Activated CD4-positive, alpha-beta T cell treated with anti-CD3 and anti-CD28 coated beads, Interleukin-2, amount 50 U/mL, for 48 hours (primary cell): ENCODE results near the gene PTPRQ.

ENCODE experiments used
- DNase-seq, 2 experiments: peaks; one replicate each; pipeline ENCODE4 v3.0.0-alpha.2; 2020

PTPRQ gene

DNA sequence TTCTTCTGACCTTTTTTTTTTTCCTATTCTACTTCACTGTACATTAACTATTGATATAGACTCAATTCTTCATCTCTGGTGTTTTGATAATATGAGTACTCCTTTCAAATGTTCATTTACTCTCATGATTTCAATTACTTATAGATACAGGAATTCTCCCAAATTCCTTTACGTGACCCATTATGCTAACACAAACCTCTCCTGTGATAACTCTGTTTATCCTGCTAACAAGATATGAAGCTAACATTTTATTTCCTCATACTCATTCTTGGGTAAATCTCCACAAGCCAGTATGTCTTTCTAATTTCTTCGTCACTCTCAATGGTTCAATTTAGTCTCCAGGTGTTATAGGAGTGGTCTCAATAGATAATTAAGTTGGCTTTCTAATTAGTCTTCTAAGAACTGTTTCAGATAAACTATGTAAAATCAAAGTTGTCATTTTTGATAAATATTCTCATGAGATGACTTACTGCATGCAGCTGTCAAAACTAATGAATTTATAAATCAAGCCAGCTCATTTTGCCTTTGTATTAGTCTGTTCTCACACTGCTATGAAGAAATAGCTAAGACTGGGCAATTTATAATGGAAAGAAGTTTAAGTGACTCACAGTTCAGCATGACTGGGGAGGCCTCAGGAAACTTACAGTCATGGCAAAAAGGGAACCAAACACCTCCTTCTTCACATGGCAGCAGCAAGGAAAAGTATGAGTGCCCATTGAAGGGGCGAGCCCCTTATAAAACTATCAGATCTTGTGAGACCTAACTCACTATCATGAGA, 132.8 kb downstream of the PTPRQ start:
- no peak for DNase-seq

DNA sequence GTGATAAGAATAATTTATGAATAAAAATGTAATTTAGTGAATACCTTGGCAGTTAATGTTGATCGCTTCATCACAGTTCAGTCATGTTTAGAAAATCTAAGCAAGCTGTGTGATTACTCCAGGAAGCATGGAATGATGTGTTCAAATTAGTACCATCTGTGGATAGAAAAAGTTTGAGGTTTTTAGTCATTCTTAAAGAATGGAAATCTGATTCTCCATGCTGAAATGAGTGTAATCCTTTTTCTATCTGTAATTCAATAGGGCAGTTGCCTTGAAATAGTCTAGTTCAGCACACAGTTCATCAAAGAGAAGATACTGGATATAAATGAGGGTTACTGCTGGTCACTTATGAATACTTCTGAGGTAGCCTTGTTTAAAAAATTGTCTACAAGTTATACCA, 136.2 kb downstream of the PTPRQ start:
- DNase-seq: no peak

DNA sequence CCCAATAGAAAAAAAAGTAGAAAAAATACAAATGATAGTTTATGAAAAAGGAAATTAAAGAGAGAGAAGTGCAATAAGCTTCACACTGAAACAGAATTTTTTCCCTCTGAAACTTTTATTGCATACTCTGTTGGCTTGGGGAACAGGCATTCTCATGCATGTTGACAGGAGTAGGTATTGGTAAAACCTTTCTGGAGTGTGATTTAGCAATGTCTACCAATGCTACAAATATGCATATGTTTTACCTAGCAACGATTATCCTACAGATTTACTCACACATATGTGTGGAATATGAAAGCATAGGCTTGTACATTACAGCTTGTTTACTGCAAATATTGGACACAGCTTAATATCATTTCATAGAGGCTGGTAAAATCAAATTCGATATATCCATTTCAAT, 137.7 kb downstream of the PTPRQ start:
- DNase-seq: no peak

DNA sequence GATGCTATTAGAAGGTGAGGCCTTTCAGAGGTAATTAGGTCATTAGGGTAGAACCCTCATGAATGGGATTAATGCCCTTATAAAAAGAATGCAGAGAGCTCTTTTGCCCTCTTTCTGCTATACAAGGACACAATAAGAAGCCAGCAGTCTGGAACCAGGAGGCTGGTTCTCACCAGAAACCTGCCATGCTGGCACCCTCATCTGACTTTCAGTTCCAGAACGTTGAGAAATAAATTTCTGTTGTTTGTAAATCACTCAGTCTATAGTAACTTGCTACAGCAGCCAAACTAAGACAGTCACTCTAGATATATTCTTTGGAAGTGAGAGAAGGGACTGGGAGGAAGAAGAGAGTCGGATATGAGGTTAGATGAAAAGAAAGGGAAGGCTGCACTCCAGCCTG, 138.4 kb downstream of the PTPRQ start:
- no peak for DNase-seq

DNA sequence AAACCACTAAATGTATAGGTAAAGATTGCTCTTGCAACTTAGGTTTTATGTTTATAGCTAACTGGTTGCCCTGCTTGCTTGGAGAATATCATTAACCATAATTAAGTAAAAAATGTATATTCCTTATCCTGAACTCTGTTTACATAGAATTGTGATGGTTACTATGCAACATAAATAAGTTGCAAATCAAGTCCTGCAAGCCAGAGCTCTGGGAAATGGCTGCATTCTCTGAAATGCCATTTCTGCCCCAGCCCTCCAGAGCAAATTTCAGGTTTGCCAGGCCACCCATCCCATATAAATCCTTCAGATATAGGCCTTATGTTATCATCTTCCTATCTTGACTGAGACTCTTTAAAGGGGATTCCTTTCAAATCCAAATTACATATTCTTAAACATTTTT, 145.0 kb downstream of the PTPRQ start:
- DNase-seq: no peak

DNA sequence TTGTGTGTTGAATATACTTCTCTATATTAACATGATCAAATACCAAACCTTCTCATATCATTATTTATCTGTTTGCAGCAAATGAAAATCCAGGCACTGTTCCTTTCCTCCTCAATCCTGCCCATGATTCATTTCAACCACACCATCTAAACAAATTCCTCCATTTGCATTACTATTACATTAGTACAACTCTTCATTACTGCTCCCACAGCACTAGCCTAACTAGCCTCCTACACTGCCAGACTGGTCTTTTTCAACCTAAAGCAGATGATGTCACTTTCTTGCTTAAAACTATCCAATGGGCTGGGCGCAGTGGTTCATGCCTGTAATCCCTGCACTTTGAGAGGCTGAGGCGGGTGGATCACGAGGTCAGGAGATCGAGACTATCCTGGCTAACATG, 146.1 kb downstream of the PTPRQ start:
- DNase-seq: no peak

DNA sequence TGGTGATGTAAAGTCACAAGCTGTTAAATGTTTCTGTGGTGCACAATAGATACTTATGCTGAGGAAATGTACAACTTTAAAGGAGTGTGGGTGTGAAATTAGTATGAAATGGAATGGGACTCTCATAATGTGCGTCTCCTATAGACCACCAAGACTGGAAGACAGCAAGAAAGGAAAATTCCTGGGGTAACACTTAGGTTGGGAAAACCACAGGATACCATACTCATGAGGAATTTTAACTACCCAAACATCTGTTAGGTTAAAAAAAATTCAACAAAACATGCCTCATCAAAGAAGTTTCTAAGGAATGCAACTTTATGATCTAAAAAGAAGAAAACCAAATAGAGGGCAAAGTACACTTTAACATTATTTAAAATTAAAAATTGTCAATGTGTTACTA, 149.7 kb downstream of the PTPRQ start:
- no peak for DNase-seq

DNA sequence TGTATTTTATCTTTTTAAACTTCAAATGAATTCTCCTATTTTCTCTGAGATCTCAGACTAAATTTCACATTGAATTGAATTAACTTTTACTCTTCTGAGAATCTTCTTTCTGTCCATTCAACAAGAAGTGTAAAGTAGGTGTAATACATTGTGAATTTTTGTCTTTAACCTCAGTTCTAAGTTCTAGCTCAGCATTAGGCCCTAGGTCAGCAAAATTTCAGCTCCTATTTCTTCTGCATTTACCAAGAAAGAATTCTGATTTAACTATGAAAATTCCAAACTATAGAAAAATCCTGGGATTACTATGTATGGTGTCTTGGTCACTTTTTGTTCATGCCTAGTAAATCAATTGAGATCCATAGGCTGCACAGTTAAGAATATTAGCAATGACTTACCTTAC, 152.5 kb downstream of the PTPRQ start:
- no peak for DNase-seq

DNA sequence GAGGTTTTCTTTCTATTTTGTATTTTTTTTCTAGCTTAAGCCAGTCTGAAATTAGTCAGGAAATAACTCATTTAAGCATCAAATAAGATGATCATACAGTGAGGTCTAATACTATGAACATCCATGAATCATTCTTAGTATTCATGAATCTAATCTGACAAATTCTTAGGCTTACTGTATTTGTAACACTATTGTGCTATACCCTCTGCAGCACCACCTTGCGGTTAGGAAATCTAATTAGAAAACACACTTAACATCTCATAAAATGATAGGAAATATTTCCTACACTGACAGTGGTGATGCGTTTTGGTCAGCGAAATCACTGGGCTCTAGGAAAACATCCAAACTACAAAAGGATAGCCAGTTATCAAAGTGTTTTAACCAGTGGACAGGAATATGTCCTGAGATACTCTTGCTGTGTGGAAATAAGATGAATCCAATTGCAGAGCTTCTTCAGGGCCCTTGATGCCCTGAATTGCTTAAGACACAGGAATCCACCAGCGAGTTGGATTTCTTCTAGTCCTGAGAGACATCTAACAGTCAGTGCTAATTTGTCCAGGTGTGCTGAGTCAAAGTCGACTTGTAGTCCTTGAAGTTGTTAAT, 154.1 kb downstream of the PTPRQ start:
- DNase-seq: no peak

DNA sequence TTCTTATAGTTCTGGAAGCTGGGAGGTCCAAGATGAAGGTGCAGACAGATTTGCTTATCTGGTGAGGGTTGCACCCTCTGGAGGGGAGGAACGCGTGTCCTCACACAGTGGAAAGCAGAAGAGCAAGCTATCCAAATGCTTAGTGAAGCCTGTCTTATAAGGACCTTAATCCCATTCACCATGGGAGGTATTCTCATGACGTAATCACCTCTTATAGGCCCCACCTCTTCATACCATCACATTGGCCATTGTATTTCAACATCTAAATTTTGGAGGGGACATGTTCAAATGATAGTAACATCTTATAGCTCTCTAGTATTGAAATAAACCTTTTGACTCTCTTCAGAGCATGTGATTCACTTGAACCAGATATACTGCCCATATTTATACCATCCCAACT, 158.4 kb downstream of the PTPRQ start:
- no peak for DNase-seq

DNA sequence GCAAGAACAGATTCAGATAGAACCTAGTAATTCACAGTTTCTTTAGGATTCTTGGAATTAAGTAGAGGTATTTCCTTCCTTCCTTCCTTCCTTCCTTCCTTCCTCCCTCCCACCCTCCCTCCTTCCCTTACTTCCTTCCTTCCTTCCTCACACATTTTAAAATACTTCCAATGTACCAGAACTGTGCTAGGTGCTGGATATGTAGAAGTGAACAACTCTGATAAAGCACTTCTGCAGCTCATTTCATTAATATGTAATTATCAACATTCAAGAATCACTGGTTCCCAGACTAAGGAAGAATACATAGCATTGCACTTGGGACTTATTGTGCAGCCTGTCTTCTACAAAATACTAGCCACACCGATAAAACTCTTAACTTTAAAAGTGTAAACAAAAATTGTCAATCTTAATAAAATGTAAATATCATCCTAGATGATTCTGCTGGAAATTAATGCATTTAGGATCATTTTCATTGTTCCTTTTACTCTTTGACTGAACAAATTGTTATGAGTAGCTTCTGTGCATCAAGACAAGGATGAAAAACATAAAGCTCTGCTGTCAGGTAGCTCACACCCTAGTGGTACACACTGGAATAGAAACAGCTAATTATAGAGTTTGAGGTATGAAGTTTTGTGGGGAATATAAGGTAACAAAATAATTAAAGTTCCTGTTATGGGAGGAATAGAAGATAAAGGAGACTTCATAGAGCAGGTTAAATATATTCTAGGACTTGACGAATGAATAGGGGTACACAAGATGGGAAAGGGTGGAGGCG, 163.5 kb downstream of the PTPRQ start:
- DNase-seq: no peak

DNA sequence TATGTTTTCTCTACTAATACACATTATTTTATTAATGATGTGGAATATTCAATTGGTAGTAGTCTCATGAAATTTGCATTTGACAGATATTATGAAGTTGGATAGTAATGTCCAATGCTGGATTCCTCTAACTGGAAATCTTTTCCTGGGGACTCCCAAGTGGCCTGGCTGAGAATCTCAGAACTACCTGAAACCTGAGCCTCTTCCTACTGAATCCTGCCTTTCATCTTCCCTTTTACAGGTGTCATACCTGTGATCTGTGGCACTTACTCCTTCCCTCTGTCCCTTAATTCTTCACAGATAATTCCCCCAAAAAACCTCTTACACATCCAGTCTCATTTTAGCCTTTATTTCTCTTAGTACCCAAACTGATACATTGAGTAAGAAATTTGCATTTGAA, 173.7 kb downstream of the PTPRQ start:
- DNase-seq: no peak

DNA sequence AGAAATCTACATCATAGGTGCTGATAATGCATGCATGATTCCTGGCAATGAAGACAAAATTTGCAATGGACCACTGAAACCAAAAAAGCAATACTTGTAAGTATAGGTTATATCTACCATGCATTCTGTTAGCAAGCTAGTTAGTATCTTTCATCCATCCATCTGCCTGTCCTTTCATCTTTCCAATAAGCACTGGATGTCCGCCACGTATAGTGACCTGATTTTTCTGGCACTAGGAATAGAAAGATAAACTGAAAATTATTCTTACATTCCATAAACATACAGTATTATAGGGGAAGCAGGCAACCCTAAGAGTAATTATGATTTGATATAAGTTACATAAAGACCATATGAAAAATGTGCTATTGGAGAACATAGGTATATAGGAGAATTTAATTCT, 176.2 kb downstream of the PTPRQ start:
- DNase-seq: no peak

DNA sequence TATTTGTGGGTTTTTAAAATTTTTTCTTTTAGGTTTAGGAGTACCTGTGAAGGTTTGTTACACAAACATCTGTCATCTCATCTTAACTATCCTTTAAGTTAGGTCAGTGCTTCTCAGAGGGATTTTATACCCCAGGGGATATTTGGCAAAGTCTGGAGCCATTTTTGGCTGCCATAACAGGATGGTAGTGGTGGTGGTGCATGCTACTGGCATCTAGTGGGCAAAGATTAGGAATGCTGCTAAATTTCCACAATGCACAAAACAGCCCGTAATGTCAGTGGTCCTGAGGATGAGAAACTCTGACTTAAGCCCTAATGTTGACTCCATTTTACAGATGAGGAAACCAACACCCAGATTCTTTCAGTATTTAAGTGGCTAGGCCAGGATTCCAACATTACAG, 178.2 kb downstream of the PTPRQ start:
- DNase-seq: no peak

DNA sequence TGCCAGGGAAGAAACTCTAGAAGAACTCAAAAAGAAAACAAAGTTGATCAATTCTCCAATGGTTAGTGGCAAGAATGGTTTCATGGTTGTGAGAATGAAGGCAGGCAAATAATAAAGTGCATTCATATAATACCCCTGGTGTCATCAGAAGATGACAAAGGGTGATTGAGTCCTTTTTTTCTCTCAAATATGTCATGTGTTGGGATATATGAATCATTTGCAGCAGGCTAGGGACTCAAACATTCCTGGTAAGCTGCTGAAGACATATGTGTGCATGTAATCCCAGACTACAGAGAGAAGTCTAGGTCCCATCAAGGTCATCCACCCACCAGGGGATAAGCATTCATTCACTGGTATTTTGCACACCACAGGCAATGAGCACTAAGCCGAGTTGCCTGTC, 181.0 kb downstream of the PTPRQ start:
- DNase-seq: no peak

DNA sequence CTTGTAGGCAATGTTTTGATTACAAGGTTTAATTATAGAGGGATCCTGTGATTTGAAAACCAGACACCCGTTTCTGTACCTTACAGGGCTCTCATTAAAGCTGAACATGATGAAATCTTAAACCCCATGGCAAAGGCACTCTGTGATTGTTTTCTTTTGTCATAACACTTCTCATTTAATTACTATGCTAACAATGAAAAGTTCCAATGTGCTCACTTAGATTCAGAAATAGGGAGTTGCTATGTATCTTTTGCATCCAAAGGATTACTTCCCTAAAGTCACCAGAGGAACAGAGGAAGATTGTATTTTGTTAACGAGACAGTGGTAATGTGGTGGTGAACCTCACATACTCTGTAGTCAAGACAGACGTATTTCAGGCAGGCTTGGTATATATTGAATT, 181.9 kb downstream of the PTPRQ start:
- no peak for DNase-seq

DNA sequence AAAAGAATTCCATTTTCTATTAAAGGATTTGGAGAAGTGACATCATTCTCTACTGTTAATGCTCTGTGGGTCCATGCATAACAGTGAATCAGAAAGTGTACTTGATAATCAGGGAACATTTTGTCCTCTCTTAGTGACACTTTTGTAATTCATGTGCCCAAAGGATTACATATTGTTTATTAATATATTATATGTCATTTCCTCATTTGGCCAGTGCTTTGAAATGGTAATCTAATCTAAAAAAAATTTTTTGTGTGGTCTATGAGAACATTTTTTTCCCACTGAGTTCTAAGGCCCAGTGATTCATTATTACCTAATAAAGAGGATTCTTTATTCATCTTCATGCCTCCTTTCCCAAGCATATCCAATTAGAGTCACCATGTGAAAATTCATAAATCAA, 183.7 kb downstream of the PTPRQ start:
- no peak for DNase-seq

DNA sequence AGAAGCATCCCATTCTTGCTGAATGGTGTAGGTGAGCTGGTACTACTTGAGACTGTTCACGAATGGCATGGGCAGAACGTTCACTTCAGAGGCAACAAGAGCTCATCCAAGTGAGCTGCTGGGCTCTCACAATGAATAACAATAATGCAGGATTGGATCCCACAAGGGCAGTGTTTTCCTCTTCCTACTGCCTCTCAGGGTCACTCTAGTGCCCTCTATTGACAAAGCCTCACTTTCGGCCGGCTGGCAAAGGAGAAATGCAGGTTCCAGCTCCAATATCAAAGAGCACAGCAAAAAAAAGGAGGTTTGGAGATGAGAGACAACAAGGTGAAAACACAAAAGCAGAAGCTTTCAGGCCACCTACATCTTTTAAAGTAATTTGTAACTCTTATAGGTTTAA, 188.8 kb downstream of the PTPRQ start:
- no peak for DNase-seq

DNA sequence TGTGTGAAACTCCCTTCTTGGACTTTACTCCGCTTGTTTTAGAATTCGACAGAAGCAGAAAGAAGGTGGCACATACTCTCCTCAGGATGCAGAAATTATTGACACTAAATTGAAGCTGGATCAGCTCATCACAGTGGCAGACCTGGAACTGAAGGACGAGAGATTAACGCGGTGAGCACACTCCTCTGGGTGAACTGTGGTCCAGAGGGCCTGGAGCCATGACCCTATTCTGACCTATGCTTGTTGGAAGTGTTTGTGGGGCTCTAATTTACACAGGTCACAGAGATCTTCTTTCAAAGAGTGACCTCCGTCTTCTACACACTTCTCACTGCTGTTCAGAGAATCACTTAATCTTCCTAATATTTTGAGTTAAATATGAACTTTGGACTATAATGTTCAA, 190.9 kb downstream of the PTPRQ start:
- DNase-seq: no peak

DNA sequence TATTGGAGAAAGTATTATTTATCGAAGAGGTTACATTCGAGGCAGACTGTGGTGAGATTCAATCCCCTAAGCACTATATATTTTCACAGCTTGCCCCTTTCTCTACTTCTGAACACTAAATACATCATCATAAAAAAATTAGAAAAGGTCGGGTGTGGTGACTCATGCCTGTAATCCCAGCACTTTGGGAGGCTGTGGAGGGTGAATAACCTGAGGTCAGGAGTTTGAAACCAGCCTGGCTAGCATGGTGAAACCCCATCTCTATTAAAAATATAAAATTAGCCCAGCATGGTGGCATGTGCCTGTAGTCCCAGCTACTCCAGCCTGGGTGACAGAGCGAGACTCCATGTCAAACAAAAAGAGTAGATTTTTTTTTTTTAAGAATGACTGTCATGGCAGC, 192.8 kb downstream of the PTPRQ start:
- DNase-seq: no peak

DNA sequence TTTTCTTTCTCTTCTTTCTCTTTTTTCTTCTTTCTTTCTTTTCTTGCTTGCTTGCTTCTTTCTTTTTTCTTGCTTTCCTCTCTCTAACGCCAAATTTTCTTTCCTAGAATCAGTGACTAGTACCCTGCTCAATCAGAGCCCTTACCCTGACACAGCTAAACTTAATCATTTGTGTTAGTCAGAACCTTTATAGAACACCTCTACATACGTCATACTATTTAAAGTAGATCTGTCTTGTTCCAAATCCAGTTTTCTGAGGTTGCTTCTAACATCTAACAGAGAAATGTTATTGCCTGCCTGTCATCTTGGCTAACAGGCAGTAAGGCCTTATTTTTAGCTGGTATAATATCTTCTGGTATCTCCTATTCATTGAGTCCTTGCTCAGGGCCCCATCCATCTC, 197.9 kb downstream of the PTPRQ start:
- no peak for DNase-seq

DNA sequence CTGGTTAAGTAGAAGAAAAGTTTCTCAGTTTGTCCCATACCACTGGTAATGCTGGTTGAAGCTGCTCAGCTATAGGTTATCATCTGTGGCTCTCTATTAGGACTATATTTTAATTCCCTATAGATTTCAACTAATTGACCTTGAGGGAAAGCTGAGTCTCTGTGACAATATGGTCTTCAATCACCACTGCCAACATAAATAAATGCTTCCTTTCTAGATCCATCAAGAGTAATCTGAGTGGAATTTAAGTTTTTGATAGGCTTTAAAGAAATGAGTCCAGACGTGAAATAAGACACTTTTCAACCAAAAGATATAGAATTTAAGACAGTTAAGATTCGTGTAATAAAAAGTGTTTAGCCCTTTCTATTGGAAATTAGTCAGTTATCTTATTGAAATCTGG, 199.9 kb downstream of the PTPRQ start:
- DNase-seq: no peak

DNA sequence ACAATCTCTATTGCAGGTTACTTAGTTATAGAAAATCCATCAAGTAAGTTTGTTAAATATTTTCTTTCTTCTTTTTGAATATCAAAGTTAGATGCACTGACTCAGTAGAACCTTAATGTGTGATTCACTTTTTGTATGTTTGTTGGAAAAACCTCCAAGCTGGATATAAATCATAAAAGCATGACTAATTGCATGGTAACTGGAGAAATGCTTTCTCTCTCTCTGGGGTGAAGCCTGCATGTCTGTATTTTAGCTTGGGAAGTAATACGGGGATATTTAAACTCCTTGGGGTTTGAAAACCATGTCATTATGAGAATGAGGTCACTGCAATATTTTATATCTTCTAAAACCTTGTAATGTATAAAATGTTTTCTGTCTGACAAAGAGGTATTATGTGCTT, 204.8 kb downstream of the PTPRQ start:
- no peak for DNase-seq

DNA sequence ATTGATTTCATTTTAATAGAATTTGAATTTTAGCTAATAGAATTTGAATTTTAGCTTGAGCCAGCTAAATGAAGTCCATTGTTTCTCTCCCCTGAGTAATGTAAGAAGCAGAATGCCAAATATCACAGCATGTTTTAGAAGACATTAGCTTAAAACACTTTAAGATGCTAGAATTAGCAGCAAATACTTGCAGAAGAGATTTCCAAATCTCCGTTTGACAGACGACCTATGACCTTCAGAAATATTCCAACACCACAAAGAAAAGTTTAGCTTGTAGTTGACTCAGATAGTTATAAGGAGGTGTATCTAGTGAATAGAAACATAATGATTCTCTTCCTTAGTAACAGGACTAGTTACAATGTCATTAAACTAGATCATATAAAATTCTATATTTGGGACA, 211.7 kb downstream of the PTPRQ start:
- no peak for DNase-seq
